GM18498 (cell line): ENCODE data around the gene LHFPL2.
"Not testable (repeated sequence)": the region's sequence is repeated elsewhere in the genome, so short reads cannot be mapped to it uniquely, and the experiment has no call there.

Experiments
- ATAC-seq: cut with Tn5 transposase; IDR thresholded peaks from one replicate; pipeline ENCODE4 v1.9.1; 2021; ENCODE audit warnings: mild to moderate bottlenecking, moderate library complexity; ENCODE audit not compliant: unreplicated experiment

LHFPL2 gene

DNA sequence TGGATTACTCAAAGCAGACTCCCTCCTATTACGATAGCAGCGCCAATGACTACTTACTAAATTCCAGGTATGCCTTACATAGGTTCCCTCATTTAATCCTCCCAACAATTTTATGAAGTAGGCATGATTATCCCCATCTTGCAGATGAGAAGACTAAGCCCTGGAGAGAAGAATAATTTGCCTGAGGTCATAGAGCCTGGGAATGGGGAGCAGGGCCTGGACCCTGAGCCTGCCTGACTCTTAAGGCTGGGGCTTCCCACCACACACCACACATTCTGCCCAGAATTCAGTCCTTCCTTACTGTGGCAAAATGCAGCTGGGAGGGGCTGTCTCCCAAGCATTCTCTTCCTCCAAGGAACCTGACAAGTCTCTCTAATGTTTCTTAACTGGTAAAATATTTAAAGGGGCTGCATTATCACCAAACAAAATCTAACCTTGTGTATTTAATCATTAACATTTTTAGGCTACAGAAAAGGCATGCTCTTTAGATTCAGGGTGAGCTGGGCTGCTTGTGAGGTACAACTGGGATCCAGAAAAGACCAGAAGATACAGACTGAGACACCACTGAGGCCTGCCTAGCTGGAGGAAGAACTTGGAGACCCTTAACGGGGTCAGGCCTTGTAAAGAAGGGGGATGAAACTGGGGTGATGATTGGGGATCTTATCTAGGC is 26.1 kb downstream of the LHFPL2 start:
- ATAC-seq = no peak

GRCh38 chr5:78621291-78621738 is 27.3 kb downstream of the LHFPL2 start:
- no peak for ATAC-seq

DNA sequence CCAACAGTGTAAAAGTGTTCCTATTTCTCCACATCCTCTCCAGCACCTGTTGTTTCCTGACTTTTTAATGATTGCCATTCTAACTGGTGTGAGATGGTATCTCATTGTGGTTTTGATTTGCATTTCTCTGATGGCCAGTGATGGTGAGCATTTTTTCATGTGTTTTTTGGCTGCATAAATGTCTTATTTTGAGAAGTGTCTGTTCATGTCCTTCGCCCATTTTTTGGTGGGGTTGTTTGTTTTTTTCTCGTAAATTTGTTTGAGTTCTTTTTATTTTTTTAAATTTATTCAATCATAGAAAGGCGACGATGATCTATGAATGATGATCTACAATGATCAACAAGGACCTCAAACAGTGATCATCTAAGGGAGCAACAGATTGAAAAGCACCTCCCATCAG is 28.5 kb downstream of the LHFPL2 start:
- ATAC-seq = not testable (repeated sequence)

DNA sequence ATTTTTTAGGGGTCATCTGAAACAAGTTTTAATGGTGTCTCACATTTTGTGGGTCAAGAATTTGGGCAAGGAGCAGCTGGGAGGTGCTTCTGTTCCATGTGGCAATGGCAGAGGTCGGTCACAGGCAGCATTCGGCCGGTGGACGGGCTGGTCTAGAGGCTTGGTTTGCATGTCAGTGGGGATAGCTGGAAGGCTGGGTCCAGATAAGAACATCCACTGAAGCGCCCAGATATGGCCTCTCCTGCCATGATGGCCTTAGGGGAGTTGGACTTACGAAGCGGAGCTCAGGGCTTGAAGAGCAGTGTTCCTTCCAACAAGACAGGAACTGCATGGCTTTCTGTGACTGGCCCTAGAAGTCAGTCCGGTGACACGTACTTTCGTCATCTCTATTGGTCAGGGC is 30.3 kb downstream of the LHFPL2 start:
- ATAC-seq = no peak

- no peak for ATAC-seq
These were observed 32.9 kb downstream of the LHFPL2 start for GRCh38 chr5:78615697-78616096.

DNA sequence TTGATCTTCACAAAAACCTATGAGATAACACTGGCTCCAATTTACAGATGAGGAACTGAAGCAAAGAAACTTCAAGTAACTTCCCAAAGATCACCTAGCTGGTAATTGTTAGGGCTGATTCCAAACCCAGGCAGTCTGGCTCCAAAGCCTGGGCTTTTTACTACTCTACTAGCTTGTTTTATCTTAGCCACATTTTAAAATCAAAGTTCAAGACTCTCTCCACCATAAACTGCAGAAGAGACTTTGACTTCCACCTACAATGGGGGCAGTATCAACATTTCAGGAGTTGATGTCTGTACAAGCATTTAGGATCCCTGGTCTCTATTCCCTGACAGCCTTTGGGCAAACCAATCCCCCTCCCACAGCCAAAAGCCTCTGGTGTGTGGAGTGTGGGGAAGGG is 33.8 kb downstream of the LHFPL2 start:
- ATAC-seq = no peak

GRCh38 chr5:78613756-78614155 is 34.8 kb downstream of the LHFPL2 start:
- no peak for ATAC-seq

DNA sequence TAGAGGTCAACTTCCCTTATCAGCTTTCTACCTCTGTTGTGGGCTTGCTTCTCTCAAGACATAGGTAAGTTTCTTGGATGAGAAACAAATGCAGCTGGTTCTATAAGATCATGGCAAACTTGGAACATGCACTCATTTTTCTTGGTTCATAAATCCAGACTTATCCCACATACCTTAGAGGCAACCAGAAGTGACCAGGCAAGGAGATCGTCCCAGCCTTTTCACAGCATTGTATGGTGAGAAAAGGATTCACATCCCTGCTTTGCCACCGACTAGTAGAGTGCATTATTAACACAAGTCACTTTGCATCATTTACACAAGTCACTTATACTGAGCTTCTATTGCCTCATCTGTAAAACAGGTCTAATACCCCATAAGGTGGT is 35.4 kb downstream of the LHFPL2 start:
- ATAC-seq = no peak

DNA sequence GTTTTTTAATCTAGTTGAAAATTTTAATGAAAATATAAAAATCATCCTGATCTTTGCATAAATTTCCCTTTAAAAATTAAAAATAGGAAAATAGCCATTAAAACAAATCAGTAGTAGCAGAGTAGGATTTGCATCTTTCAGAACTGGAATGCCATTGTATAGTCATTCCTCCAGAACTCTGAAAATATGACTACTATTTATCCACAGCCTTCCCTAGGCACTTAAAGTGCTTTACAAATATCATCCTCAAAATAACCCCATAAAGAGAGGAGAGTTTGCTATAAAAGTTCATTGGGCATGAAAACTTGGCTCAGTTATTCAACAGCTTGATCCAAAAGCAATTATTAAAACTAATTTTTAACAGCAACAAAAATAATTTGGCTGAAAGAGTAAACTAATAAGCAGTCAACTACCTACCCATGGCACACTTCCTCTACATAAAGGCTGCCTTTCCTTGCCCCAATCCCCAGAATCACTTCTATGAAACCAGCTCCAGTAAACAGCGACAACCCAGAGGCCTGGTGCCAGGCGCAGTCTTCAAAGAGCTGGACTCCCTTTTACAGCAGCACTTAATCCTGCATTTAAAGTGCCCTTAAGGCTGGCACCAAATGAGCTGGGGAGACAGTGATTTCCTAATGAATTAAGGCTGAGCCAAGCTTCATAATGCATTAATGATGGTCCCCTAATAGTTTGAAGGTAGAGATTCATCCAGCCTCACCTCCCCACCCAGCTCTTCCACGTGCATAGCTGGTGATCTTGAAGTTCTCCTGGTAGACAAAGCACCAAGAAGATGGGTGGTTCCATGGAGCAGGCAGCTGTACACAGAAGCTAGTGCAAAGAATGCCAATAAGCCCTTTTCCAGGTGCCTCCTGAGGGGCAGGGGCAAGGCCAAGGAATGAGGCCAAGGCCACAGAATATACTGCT is 36.1 kb downstream of the LHFPL2 start:
- no peak for ATAC-seq

GRCh38 chr5:78611126-78611605 is 37.4 kb downstream of the LHFPL2 start:
- no peak for ATAC-seq

GRCh38 chr5:78610636-78611035 is 37.9 kb downstream of the LHFPL2 start:
- ATAC-seq = no peak

GRCh38 chr5:78610163-78610583 is 38.4 kb downstream of the LHFPL2 start:
- ATAC-seq = no peak

DNA sequence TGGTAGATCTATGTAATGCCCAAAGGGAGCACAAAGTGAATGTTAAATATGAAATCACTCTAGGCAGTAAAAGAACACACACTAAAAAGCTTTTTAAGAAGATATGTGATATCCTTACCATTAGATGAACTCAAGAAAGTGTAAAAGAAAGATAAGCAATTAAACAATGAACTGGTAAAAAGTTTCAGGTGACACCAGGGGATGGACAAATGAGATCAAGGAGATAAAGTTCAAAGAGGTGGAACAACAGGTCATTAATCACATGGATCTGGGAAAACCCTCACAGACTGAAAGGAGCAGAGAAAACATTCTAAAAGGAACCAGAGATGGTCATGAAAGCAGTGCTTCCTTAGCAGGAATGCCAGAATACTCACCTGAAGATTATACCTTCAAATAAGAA is 40.7 kb downstream of the LHFPL2 start:
- ATAC-seq = no peak

- no peak for ATAC-seq
These were observed 42.3 kb downstream of the LHFPL2 start for GRCh38 chr5:78606241-78606640.

DNA sequence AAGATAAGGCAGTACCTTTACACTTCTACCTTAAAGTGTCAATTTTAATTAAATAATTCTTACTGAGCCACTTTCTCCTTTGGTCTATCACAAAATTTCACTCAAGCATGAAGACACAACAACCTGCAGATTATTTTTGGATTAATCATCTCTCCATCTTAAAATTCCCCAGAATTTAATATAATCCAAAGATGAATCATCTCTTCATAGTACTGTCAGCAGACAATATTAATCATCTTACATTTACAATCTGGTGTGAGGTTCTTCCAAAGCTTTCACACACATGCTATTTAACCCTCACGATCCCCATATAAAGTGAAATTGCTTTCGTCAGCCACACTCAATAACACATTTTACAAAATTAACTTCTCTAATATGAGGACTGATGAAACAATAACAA is 43.0 kb downstream of the LHFPL2 start:
- ATAC-seq = no peak

DNA sequence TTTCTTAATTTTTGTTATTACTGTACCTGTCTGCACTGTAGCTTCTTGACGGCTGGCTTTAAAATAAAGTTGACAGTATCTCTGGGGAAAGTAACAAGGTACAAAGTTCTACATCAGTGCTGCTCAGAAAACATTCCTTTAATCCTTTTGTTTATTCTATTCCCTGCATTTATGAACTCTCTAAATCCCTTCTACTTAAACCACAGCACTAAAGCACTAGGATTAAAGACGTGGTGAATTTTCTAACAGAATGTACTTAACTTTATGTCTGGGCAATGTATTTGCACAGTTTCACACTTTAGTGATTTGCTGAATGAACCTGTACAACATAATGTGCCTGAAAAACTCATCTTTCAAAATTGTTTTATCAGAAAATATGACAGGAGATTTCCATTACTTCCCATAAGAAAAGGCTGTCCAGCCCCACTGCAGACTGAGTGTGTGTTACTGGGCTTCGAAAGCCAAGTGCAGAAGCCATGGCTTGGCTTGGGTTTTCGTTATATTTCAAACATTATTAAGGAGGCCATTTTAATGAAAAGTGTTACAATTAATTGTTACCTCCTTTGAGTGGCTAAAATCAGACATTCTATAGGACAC is 43.8 kb downstream of the LHFPL2 start:
- ATAC-seq = no peak

DNA sequence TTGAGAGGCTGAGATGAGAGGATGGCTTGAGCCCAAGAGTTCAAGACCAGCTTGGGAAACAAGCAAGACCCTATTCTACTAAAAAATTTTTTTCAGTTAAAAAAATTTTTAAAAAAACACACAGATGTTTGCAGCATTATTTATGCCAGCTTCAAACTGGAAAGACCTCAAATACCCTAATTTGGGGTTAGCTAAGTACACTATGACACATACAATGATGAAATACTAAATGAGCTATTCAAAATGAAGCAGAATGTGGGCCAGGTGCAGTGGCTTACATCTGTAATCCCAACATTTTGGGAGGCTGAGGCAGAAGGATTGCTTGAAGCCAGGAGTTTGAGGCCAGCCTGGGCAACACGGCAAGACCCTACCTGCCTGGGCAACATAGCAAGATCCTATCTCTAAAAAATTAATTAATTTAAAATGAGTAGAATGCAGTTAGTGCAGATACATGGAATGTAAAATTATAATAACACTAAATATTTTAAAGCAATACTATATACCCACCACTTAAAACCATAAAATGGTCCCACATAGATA is 44.9 kb downstream of the LHFPL2 start:
- no peak for ATAC-seq

- no peak for ATAC-seq
These were observed 46.2 kb downstream of the LHFPL2 start for GRCh38 chr5:78602400-78602799.

- ATAC-seq = no peak
These were observed 46.8 kb downstream of the LHFPL2 start for GRCh38 chr5:78601559-78602314.

DNA sequence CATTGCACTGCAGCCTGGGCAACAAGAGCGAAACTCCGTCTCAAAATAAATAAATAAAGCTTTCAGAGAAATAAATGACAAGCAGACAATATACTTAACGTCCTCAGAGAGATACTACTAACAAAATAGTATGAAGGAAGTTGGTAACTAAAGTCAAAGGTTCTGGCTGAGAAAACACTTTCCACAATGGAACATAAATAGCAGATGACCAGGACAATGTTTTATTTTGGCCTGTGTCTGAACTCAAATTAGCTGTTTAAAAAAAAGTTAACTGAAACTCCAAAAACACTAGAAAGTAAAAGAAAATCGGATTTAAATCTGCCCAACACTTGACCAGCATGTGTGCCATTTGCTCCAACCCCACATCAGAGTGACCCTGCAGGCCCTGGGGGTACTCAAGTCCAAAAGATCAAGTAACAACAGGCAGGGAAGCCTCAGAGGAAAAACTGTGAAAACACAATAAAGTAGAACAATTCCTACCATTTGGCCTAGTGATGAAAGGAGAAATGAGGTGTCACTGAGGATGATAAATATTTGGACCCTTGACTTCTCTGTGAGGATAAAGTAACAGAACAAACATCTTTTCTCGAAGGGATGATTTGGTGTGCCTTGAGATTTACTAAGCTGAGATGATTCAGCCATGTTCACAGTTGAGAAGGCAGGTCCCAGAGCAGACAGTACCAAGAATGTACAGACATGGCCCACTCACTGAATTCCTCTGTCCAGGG is 47.7 kb downstream of the LHFPL2 start:
- no peak for ATAC-seq
